PC-3 (cell line): Measurements from ENCODE around the gene SPAAR.

Experiments used
- CTCF ChIP-seq: fragments of 300-600 bp; sonication (generic); conservative IDR thresholded peaks from 2 replicates; pipeline ENCODE4 v1.5.1; 2017; ENCODE audit warnings: antibody characterized with exemption, low read depth, mild to moderate bottlenecking, low read length
- EZH2 ChIP-seq: fragments of 300-600 bp; sonication (generic); IDR thresholded peaks from one replicate; pipeline ENCODE4 v1.6.1; 2017; ENCODE audit warnings: antibody characterized with exemption, mild to moderate bottlenecking, low read length; ENCODE audit not compliant: unreplicated experiment

- TF ChIP-seq CTCF = peak; percentile 77
- no peak for TF ChIP-seq EZH2
Measured at GRCh38 chr9:35910613-35911359, 1.5 kb downstream of the SPAAR start.
